Nephron (organoid): Measurements from ENCODE around the gene AP5Z1.

Experiments
- H3K27ac Mint-ChIP-seq, 3 experiments: 2 replicates each; pipeline ENCODE4 v1.8.0; 2020; ENCODE audit warnings: mixed read lengths in 3 of 3, mild to moderate bottlenecking in 2 of 3, moderate library complexity in 1 of 3
- H3K27me3 Mint-ChIP-seq: 2 replicates; pipeline ENCODE4 v1.8.0; 2021; ENCODE audit warnings: low read depth, mild to moderate bottlenecking, moderate library complexity, mixed read lengths
- H3K36me3 Mint-ChIP-seq: 2 replicates; pipeline ENCODE4 v1.8.0; 2020; ENCODE audit warnings: low read depth, mixed read lengths
- H3K4me1 Mint-ChIP-seq: 2 replicates; pipeline ENCODE4 v1.8.0; 2020; ENCODE audit warnings: mixed read lengths
- H3K4me3 Mint-ChIP-seq, 3 experiments: 2 replicates each; pipeline ENCODE4 v1.8.0; 2020; ENCODE audit warnings: mild to moderate bottlenecking in 3 of 3, mixed read lengths in 3 of 3, moderate library complexity in 2 of 3
- H3K9me3 Mint-ChIP-seq: 2 replicates; pipeline ENCODE4 v1.8.0; 2020; ENCODE audit warnings: mixed read lengths
- CTCF ChIP-seq, 3 experiments: fragments of 200-600 bp; sonication (generic); IDR thresholded peaks; one replicate each; pipeline ENCODE4 v1.5.0; 2021; ENCODE audit warnings: antibody characterized with exemption in 3 of 3; ENCODE audit not compliant: unreplicated experiment in 3 of 3

Gene AP5Z1

GRCh38 chr7:4764402-4765007 is 10.9 kb upstream of the AP5Z1 start:
- Mint-ChIP-seq H3K4me1 (peaks cover 7% of the 10 kb centered on the region), H3K9me3 (no peaks in the 10 kb centered on the region), H3K27me3 (no peaks in the 10 kb centered on the region), H3K36me3 (peaks cover 42% of the 10 kb centered on the region), H3K27ac (no peak overlapping the region), H3K4me3 (no peak overlapping the region)
- TF ChIP-seq CTCF (IDR thresholded peaks at IDR 0.05; ENCODE audit: unreplicated experiment in 3 of 3) = no peak

- H3K9me3 Mint-ChIP-seq = no peaks in the 10 kb centered on the region
- H3K27ac Mint-ChIP-seq = no peak overlapping the region
- peaks cover 11% of the 10 kb centered on the region for H3K4me1 Mint-ChIP-seq
- peaks cover 43% of the 10 kb centered on the region for H3K36me3 Mint-ChIP-seq
- no peaks in the 10 kb centered on the region for H3K27me3 Mint-ChIP-seq
- no peak overlapping the region for H3K4me3 Mint-ChIP-seq
- peak in 1 of 3 experiments; percentile 12 for TF ChIP-seq CTCF (IDR thresholded peaks at IDR 0.05; ENCODE audit: unreplicated experiment in 3 of 3)
These were observed 9.5 kb upstream of the AP5Z1 start for GRCh38 chr7:4765776-4766490.

- Mint-ChIP-seq H3K4me1 (peaks cover 11% of the 10 kb centered on the region), H3K9me3 (no peaks in the 10 kb centered on the region), H3K27ac (no peak overlapping the region), H3K36me3 (peaks cover 40% of the 10 kb centered on the region), H3K4me3 (no peak overlapping the region), H3K27me3 (no peaks in the 10 kb centered on the region)
- TF ChIP-seq CTCF (IDR thresholded peaks at IDR 0.05; ENCODE audit: unreplicated experiment in 3 of 3) = no peak
These were observed 8.5 kb upstream of the AP5Z1 start for GRCh38 chr7:4766666-4767519.

GRCh38 chr7:4768597-4769569 is 6.5 kb upstream of the AP5Z1 start:
- peaks cover 29% of the 10 kb centered on the region for H3K36me3 Mint-ChIP-seq

More at GRCh38 chr7:4768597-4769569, 6.5 kb upstream of the AP5Z1 start:
- no peaks in the 10 kb centered on the region for H3K9me3 Mint-ChIP-seq
- no peak overlapping the region for H3K27ac Mint-ChIP-seq
- H3K4me1 Mint-ChIP-seq = peaks cover 11% of the 10 kb centered on the region
- H3K4me3 Mint-ChIP-seq = no peak overlapping the region
- TF ChIP-seq CTCF (IDR thresholded peaks at IDR 0.05; ENCODE audit: unreplicated experiment in 3 of 3) = no peak
- H3K27me3 Mint-ChIP-seq = no peaks in the 10 kb centered on the region
